ENCODE measurements around the gene BPTF.
A peak's percentile ranks its signal among the peaks of the same experiment; 100 is the strongest.
"Not testable (repeated sequence)": the region's sequence is repeated elsewhere in the genome, so short reads cannot be mapped to it uniquely, and the experiment has no call there.

The BPTF gene

GRCh38 chr17:68019336-68019674 is 194.0 kb downstream of the BPTF start:
- DNase-seq: no peak

- DNase-seq: peak; percentile 89 to 99 (median 97)
Measured at GRCh38 chr17:68019675-68020408, 194.5 kb downstream of the BPTF start.

GRCh38 chr17:68020409-68020756 is 195.1 kb downstream of the BPTF start:
- DNase-seq: no peak

- DNase-seq: not testable (repeated sequence)
Measured at GRCh38 chr17:68020791-68021190, 195.5 kb downstream of the BPTF start.

- no peak for DNase-seq
Measured at GRCh38 chr17:68021963-68022362, 196.7 kb downstream of the BPTF start.

GRCh38 chr17:68022547-68022946 is 197.2 kb downstream of the BPTF start:
- not testable (repeated sequence) for DNase-seq

- no peak for DNase-seq
Measured at GRCh38 chr17:68029512-68030215, 204.4 kb downstream of the BPTF start.
